HepG2 (cell line): Measurements from ENCODE around the gene OS9. TPM values are rescaled to one million over a fixed set of nuclear protein-coding genes. Genes with fewer than 3 reads are reported as not detected.

Experiments
- ATAC-seq: fragments of 200-7000 bp; cut with Tn5 transposase; 3 replicates; pipeline ENCODE4 v1.9.1; 2020; ENCODE audit warnings: mild to moderate bottlenecking, moderate library complexity
- BruUV-seq: library from RNA; stranded (reverse); fragments of 400-500 nt; replicated peaks from 2 replicates; lab custom pipeline; 2021; lab: Mats Ljungman, UMichigan
- CTCF ChIA-PET: fragments of 300-600 bp; formaldehyde crosslinking; extraction: SDS; loops from one replicate; lab custom pipeline; 2021; ENCODE audit warnings: low total read pairs, inconsistent platforms, low intra/inter-chr PET ratio; lab: Yijun Ruan, JAX
- POLR2A ChIA-PET: fragments of 350-600 bp; sonication (Branson Sonifier 250); formaldehyde crosslinking; loops from one replicate; lab custom pipeline; 2020; ENCODE audit warnings: antibody characterized with exemption, inconsistent platforms; lab: Yijun Ruan, JAX
- DNase-seq: peaks from one replicate; pipeline ENCODE4 v3.0.0-alpha.2; 2015; ENCODE audit warnings: low spot score
- FAIRE-seq: peaks from 3 replicates; lab custom pipeline; 2011; peaks lifted over from hg19 to GRCh38; lab: Jason Lieb, UNC
- H2AFZ ChIP-seq: one replicate; pipeline ENCODE4 v1.6.1; 2011; ENCODE audit warnings: low read length, inconsistent platforms
- H3K27ac ChIP-seq: fragments of 300-600 bp; 3 replicates; pipeline ENCODE4 v1.8.0; 2011; ENCODE audit warnings: mixed run types, mild to moderate bottlenecking, mixed read lengths, low read length, inconsistent platforms; ENCODE audit not compliant: insufficient read depth; ENCODE audit errors: extremely low read length
- H3K27me3 ChIP-seq, 2 experiments: fragments of 200-600 bp in 1 of 2; 2 replicates in 1 of 2; 3 replicates in 1 of 2; pipeline versions ENCODE4 v1.6.0 to v1.8.0; 2011; ENCODE audit warnings: low read length in 2 of 2, mild to moderate bottlenecking in 2 of 2, moderate library complexity in 2 of 2, inconsistent platforms in 1 of 2; ENCODE audit not compliant: insufficient read depth in 2 of 2, control insufficient read depth in 1 of 2
- H3K36me3 ChIP-seq, 2 experiments: fragments of 200-600 bp in 1 of 2; replicated peaks in 1 of 2; 2 replicates in 1 of 2; 3 replicates in 1 of 2; pipeline versions ENCODE4 v1.5.1 to v1.8.0; 2011; ENCODE audit warnings: low read length in 2 of 2, inconsistent platforms in 1 of 2; ENCODE audit not compliant: insufficient read depth in 2 of 2, control insufficient read depth in 1 of 2
- H3K4me1 ChIP-seq: 2 replicates; pipeline ENCODE4 v1.5.1; 2012; ENCODE audit warnings: low read length, inconsistent platforms; ENCODE audit not compliant: insufficient read depth
- H3K4me2 ChIP-seq: 2 replicates; pipeline ENCODE4 v1.6.0; 2011; ENCODE audit warnings: low read depth, low read length, inconsistent platforms
- H3K4me3 ChIP-seq, 3 experiments: fragments of 200-600 bp in 1 of 3; sonication (generic), shearing (Covaris generic) in 1 of 3; replicated peaks in 1 of 3; 2 replicates each; pipeline ENCODE4 v1.5.1; 2011 to 2016; ENCODE audit warnings: low read length in 3 of 3, inconsistent platforms in 2 of 3, low read depth in 2 of 3, mild to moderate bottlenecking in 2 of 3, control low read depth in 1 of 3, mixed read lengths in 1 of 3; ENCODE audit not compliant: insufficient read depth in 1 of 3
- H3K79me2 ChIP-seq: one replicate; pipeline ENCODE4 v1.6.1; 2011; ENCODE audit warnings: low read length, inconsistent platforms; ENCODE audit not compliant: insufficient read depth
- H3K9ac ChIP-seq: 2 replicates; pipeline ENCODE4 v1.6.0; 2011; ENCODE audit warnings: mild to moderate bottlenecking, low read depth, low read length, inconsistent platforms; ENCODE audit not compliant: insufficient read depth
- H3K9me3 ChIP-seq: 2 replicates; pipeline ENCODE4 v1.5.1; 2012; ENCODE audit warnings: mild to moderate bottlenecking, low read length
- H4K20me1 ChIP-seq: 2 replicates; pipeline ENCODE4 v1.6.0; 2011; ENCODE audit warnings: inconsistent platforms, mild to moderate bottlenecking, low read length, moderate library complexity; ENCODE audit not compliant: insufficient read depth
- CHD2 ChIP-seq: IDR thresholded peaks from 2 replicates; pipeline ENCODE4 v1.6.1; 2011; ENCODE audit warnings: low read depth, low read length, improper control_type of control experiment
- DDIT3 ChIP-seq: sonication (generic); formaldehyde crosslinking; IDR thresholded peaks from 2 replicates; pipeline ENCODE4 v1.4.0; 2020; ENCODE audit warnings: mild to moderate bottlenecking, missing genetic modification reagents
- DRAP1 ChIP-seq: IDR thresholded peaks from 2 replicates; pipeline ENCODE4 v1.6.1; 2016; ENCODE audit warnings: missing genetic modification reagents, missing compliant biosample characterization
- EED ChIP-seq: sonication (generic); formaldehyde crosslinking; IDR thresholded peaks from 2 replicates; pipeline ENCODE4 v1.5.0; 2020; ENCODE audit warnings: mild to moderate bottlenecking, missing genetic modification reagents
- JARID2 ChIP-seq: sonication (generic); formaldehyde crosslinking; IDR thresholded peaks from 2 replicates; pipeline ENCODE4 v1.8.1; 2023; ENCODE audit warnings: missing genetic modification reagents, inconsistent platforms; ENCODE audit not compliant: insufficient replicate concordance
- JUNB ChIP-seq: sonication (generic); formaldehyde crosslinking; IDR thresholded peaks from 2 replicates; pipeline ENCODE4 v1.8.0; 2022; ENCODE audit warnings: missing genetic modification reagents, mild to moderate bottlenecking, borderline replicate concordance
- KDM5B ChIP-seq: sonication (generic); formaldehyde crosslinking; IDR thresholded peaks from 2 replicates; pipeline ENCODE4 v1.4.0; 2020; ENCODE audit warnings: missing genetic modification reagents, mild to moderate bottlenecking, borderline replicate concordance
- MBNL3 ChIP-seq: fragments of 250-450 bp; sonication (Bioruptor Pico); conservative IDR thresholded peaks from 2 replicates; pipeline ENCODE4 v1.8.0; 2022; ENCODE audit warnings: mild to moderate bottlenecking, inconsistent platforms
- MEIS2 ChIP-seq: sonication (generic); formaldehyde crosslinking; IDR thresholded peaks from 2 replicates; pipeline ENCODE4 v1.9.0; 2021; ENCODE audit warnings: mild to moderate bottlenecking, missing genetic modification reagents
- RFX1 ChIP-seq: fragments of 450-650 bp; IDR thresholded peaks from 2 replicates; pipeline ENCODE4 v1.6.1; 2017
- ZFP36L1 ChIP-seq: sonication (generic); formaldehyde crosslinking; IDR thresholded peaks from 2 replicates; pipeline ENCODE4 v1.8.0; 2022; ENCODE audit warnings: mild to moderate bottlenecking, missing genetic modification reagents, moderate library complexity
- ZFP37 ChIP-seq: sonication (generic); formaldehyde crosslinking; IDR thresholded peaks from 2 replicates; pipeline ENCODE4 v1.4.0; 2020; ENCODE audit warnings: missing genetic modification reagents, borderline replicate concordance
- ZMAT3 ChIP-seq: sonication (generic); formaldehyde crosslinking; conservative IDR thresholded peaks from 2 replicates; pipeline ENCODE4 v1.7.0; 2021; ENCODE audit warnings: missing genetic modification reagents
- ZNF75D ChIP-seq: sonication (generic); formaldehyde crosslinking; IDR thresholded peaks from 2 replicates; pipeline ENCODE4 v1.8.1; 2023; ENCODE audit warnings: missing genetic modification reagents, mild to moderate bottlenecking, borderline replicate concordance
- ZNF792 ChIP-seq: IDR thresholded peaks from 2 replicates; pipeline ENCODE4 v1.6.1; 2016
- ZSCAN29 ChIP-seq: sonication (generic); formaldehyde crosslinking; conservative IDR thresholded peaks from 2 replicates; pipeline ENCODE4 v1.4.0; 2020; ENCODE audit warnings: mild to moderate bottlenecking, missing genetic modification reagents
- WGBS: methylation state at CpG from one replicate; pipeline ENCODE4 v1.1.6; 2017; ENCODE audit warnings: low lambda C conversion rate; 5-methylcytosine and 5-hydroxymethylcytosine counted together
- in situ Hi-C: cut with HindIII; loops from 2 replicates; pipeline ENCODE4 v1.10.0; 2017; ENCODE audit warnings: low pct_unique_long_range_greater_than_20kb; ENCODE audit not compliant: extremely low pct_ligation_motif_present
- intact Hi-C: fragments of 100-400 bp; cut with micrococcal nuclease; formaldehyde crosslinking; loops from one replicate; pipeline ENCODE4 v1.10.0; 2022; ENCODE audit not compliant: unreplicated experiment
- polyA plus RNA-seq, 8 experiments: library from polyadenylated mRNA; depleted of rRNA in 3 of 8; stranded (reverse) in 7 of 8; unstranded in 1 of 8; fragments of >200 nt; fragmentation: Illumina TruSeq in 4 of 8; extraction: Trizol in 4 of 8; gene quantifications; 2 replicates each; pipeline versions ENCODE4 v1.2.1 to v1.2.3, GENCODE V29; 2011 to 2016; ENCODE audit warnings: low read depth in 4 of 8, missing spikeins in 1 of 8, mixed read lengths in 1 of 8; ENCODE audit not compliant: insufficient read depth in 1 of 8
- total RNA-seq, 5 experiments: library from RNA; depleted of rRNA; stranded (reverse); fragments of >200 nt; fragmentation: Illumina TruSeq; extraction: Trizol; gene quantifications; 2 replicates each; pipeline ENCODE4 v1.2.3, GENCODE V29; 2016; ENCODE audit warnings: low read depth in 1 of 5

The OS9 gene
- total and polyA plus RNA-seq, 2 of the 13 experiments (the other 11 are each of a cell fraction or from before 2014, with no cell fraction given): 156 to 206 TPM

DNA sequence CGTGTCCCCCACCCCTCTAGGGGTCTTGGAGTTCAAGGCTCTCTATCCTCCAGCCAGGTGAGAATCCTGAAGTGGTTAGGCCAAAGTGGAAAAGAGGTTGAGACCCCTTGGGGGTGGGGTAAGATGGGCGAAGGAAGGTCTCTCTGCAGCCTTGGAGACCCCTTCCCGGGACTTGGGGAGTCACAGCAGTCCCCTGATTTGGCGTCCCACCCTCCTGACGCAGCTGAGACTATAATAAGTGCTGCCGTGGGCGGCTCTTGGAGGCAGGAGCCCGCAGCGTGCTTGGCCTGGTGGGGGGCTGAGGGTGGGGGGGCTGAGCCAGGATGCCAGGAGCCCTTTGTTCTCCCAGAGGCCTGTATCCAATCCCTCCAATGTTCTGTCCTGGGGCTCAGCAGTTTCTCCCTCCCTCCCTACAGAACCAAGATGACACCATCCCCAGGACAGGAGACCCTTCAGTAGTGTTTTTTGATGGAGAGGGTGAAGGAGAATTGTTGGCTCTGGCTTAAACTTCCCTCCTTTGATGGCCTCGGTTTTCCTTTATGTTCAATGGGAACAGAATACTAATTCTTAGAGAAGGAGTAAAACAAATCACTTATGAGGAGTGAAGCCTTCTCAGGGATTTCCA, 46.1 kb downstream of the OS9 start (continued):
- TF ChIP-seq CHD2: no peak
- no peak for TF ChIP-seq JARID2 (CRISPR knock-in tag)
- TF ChIP-seq, all 625 proteins: peak for 0

DNA sequence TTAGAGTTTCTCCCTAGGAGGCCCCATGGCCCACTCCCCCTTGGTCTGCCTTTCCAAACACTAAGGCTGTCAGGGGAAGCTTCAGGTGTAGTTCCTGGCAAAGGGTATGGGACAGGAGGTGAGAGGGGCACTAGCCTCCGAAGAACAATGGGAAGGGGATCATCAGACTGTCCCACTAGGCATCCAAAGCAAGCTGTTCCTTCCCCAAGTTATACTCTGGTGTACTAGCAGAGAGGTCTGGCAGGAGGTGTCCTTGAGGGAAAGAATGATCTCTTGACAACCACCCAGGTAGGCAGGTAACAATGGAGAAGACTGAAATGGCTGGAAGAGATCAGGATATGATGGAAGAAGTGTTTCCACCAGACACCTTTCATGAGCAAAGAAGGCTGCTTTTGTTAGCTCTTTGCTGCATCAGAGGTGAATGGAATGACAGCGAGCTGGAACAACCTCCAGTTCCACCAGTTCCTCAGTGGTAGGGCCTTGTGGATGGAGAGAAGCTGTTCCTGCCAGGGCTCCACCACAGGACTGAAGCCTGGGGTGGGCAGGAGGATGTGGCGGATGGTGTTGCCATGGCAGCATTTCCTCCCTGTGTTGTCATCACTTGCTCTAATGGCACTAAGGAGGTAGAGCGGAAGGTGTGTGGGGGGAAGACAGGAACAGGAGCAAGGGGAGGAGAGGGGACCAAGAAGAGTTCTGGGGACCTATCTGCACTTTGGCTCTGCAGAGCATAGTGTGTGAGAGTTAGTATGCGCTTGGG, 46.9 kb downstream of the OS9 start:
- H3K4me2 ChIP-seq: no peak overlapping the region
- no peaks in the 10 kb centered on the region for H3K9me3 ChIP-seq
- intact Hi-C loops (no loop called here), in situ Hi-C loops (no loop called here)
- no peak for DNase-seq
- BruUV-seq: no TSS peak
- 57% methylated on average over 5 of the region's 5 CpGs for WGBS
- ChIA-PET CTCF (no interaction called here), POLR2A (no interaction called here)
- H4K20me1 ChIP-seq: no peaks in the 10 kb centered on the region
- H3K9ac ChIP-seq: no peak overlapping the region
- H3K4me1 ChIP-seq: peaks cover 57% of the 10 kb centered on the region
- no peak for FAIRE-seq
- H3K79me2 ChIP-seq: peaks cover 6% of the 10 kb centered on the region
- ATAC-seq: no peak
- H3K27ac ChIP-seq: no peak overlapping the region
- H2AFZ ChIP-seq: no peak overlapping the region
- H3K4me3 ChIP-seq: no peak overlapping the region
- TF ChIP-seq ZNF792 (CRISPR knock-in tag) (no peak), RFX1 (no peak), ZFP36L1 (CRISPR knock-in tag) (no peak), EED (CRISPR knock-in tag) (no peak), DDIT3 (CRISPR knock-in tag) (no peak), MEIS2 (CRISPR knock-in tag) (no peak), JUNB (CRISPR knock-in tag) (no peak), KDM5B (CRISPR knock-in tag) (no peak), MBNL3 (no peak), ZNF75D (CRISPR knock-in tag) (no peak), ZFP37 (no peak), ZMAT3 (CRISPR knock-in tag) (no peak), ZSCAN29 (CRISPR knock-in tag) (no peak), DRAP1 (no peak)
- H3K27me3 ChIP-seq: peaks cover 12 to 44% of the 10 kb centered on the region in 2 experiments; a peak in 4 of 5 replicates
- 0 out of 5 replicates have a peak, but pooled peaks cover 0 to 4% of the 10 kb centered on the region in 2 experiments for H3K36me3 ChIP-seq
